CD14-positive monocyte (primary cell): ENCODE measurements around the gene EVA1B. TPM values are rescaled to one million over a fixed set of nuclear protein-coding genes. Genes with fewer than 3 reads are reported as not detected.

Source experiments
- DNase-seq, 3 donors: peaks; one replicate each; pipeline ENCODE4 v3.0.0-alpha.2; 2011 to 2022
- H2AFZ ChIP-seq: 2 replicates; pipeline ENCODE4 v1.6.0; 2012; ENCODE audit warnings: mild to moderate bottlenecking, low read depth, low read length, inconsistent platforms; ENCODE audit not compliant: insufficient read depth, poor library complexity, severe bottlenecking
- H3K27ac ChIP-seq, 2 donors: 1 replicate in 1 of 2; 2 replicates in 1 of 2; pipeline ENCODE4 v1.5.1; 2012 to 2013; ENCODE audit warnings: low read length in 2 of 2, control low read depth in 1 of 2, inconsistent platforms in 1 of 2, low read depth in 1 of 2, mild to moderate bottlenecking in 1 of 2
- H3K27me3 ChIP-seq, 2 donors: one replicate each; pipeline versions ENCODE4 v1.6.0 to v1.6.1; 2011 to 2013; ENCODE audit warnings: low read length in 2 of 2; ENCODE audit not compliant: control insufficient read depth in 2 of 2, insufficient read depth in 2 of 2
- H3K36me3 ChIP-seq, 2 donors: replicated peaks in 1 of 2; 1 replicate in 1 of 2; 2 replicates in 1 of 2; pipeline versions ENCODE4 v1.5.1 to v1.6.1; 2012 to 2013; ENCODE audit warnings: low read length in 2 of 2, control low read depth in 1 of 2, inconsistent platforms in 1 of 2, mild to moderate bottlenecking in 1 of 2; ENCODE audit not compliant: insufficient read depth in 2 of 2, control insufficient read depth in 1 of 2
- H3K4me1 ChIP-seq, 2 donors: 1 replicate in 1 of 2; 2 replicates in 1 of 2; pipeline versions ENCODE4 v1.5.1 to v1.6.1; 2012 to 2013; ENCODE audit warnings: low read length in 2 of 2, control low read depth in 1 of 2, inconsistent platforms in 1 of 2, mild to moderate bottlenecking in 1 of 2, moderate library complexity in 1 of 2; ENCODE audit not compliant: insufficient read depth in 2 of 2, control insufficient read depth in 1 of 2
- H3K4me2 ChIP-seq: replicated peaks from 2 replicates; pipeline ENCODE3; 2012; ENCODE audit warnings: low read length, moderate library complexity, mild to moderate bottlenecking; ENCODE audit not compliant: poor library complexity, severe bottlenecking; ENCODE audit errors: extremely low read depth
- H3K4me3 ChIP-seq, 3 experiments: fragments of 200-600 bp in 1 of 3; sonication (generic) in 1 of 3; replicated peaks in 1 of 3; 1 replicate in 2 of 3; 2 replicates in 1 of 3; pipeline ENCODE4 v1.5.1; 2011 to 2013; ENCODE audit warnings: low read length in 3 of 3, mild to moderate bottlenecking in 3 of 3, control low read depth in 2 of 3, low read depth in 2 of 3, inconsistent platforms in 1 of 3, moderate library complexity in 1 of 3
- H3K79me2 ChIP-seq: 2 replicates; pipeline ENCODE4 v1.6.0; 2012; ENCODE audit warnings: mild to moderate bottlenecking, control low read depth, inconsistent platforms, low read length, moderate library complexity; ENCODE audit not compliant: insufficient read depth
- H3K9ac ChIP-seq: 2 replicates; pipeline ENCODE4 v1.6.0; 2017; ENCODE audit warnings: low read length, mild to moderate bottlenecking; ENCODE audit not compliant: insufficient read depth, poor library complexity, severe bottlenecking
- H3K9me3 ChIP-seq, 2 donors: replicated peaks in 1 of 2; 1 replicate in 1 of 2; 2 replicates in 1 of 2; pipeline versions ENCODE4 v1.5.1 to v1.6.1; 2012 to 2013; ENCODE audit warnings: low read length in 2 of 2, control low read depth in 1 of 2; ENCODE audit not compliant: control insufficient read depth in 1 of 2, insufficient read depth in 1 of 2
- H4K20me1 ChIP-seq: 2 replicates; pipeline ENCODE4 v1.6.0; 2012; ENCODE audit warnings: mild to moderate bottlenecking, low read length, control low read depth, moderate library complexity; ENCODE audit not compliant: insufficient read depth
- H3K27ac Mint-ChIP-seq, 7 donors: one replicate each; pipeline ENCODE4 v1.8.0; 2020; ENCODE audit warnings: mild to moderate bottlenecking in 7 of 7, mixed read lengths in 7 of 7, moderate library complexity in 6 of 7, inconsistent platforms in 2 of 7
- H3K27me3 Mint-ChIP-seq, 3 donors: one replicate each; pipeline ENCODE4 v1.8.0; 2021 to 2022; ENCODE audit warnings: low read depth in 3 of 3, mild to moderate bottlenecking in 3 of 3, mixed read lengths in 3 of 3, moderate library complexity in 3 of 3, inconsistent platforms in 1 of 3
- H3K36me3 Mint-ChIP-seq, 2 donors: one replicate each; pipeline ENCODE4 v1.8.0; 2020; ENCODE audit warnings: mixed read lengths in 2 of 2, inconsistent platforms in 1 of 2, mild to moderate bottlenecking in 1 of 2
- H3K4me1 Mint-ChIP-seq: one replicate; pipeline ENCODE4 v1.8.0; 2020; ENCODE audit warnings: mild to moderate bottlenecking, mixed read lengths
- H3K4me3 Mint-ChIP-seq, 2 donors: one replicate each; pipeline ENCODE4 v1.8.0; 2020; ENCODE audit warnings: mild to moderate bottlenecking in 2 of 2, mixed read lengths in 2 of 2, moderate library complexity in 1 of 2
- H3K9me3 Mint-ChIP-seq, 7 donors: one replicate each; pipeline ENCODE4 v1.8.0; 2020 to 2022; ENCODE audit warnings: mixed read lengths in 7 of 7, mild to moderate bottlenecking in 6 of 7, moderate library complexity in 6 of 7, inconsistent platforms in 2 of 7
- CTCF ChIP-seq: fragments of 200-600 bp; IDR thresholded peaks from one replicate; pipeline ENCODE4 v1.8.0; 2022; ENCODE audit warnings: antibody characterized with exemption, mild to moderate bottlenecking
- WGBS: methylation state at CpG from one replicate; pipeline ENCODE4 v1.1.5; 2013; ENCODE audit warnings: missing lambda C conversion rate; ENCODE audit not compliant: insufficient coverage; 5-methylcytosine and 5-hydroxymethylcytosine counted together
- intact Hi-C, 2 donors: fragments of 100-400 bp; cut with micrococcal nuclease; formaldehyde crosslinking; loops; one replicate each; pipeline versions ENCODE4 v1.15.0 to v1.15.1; 2023
- polyA plus RNA-seq, 3 donors: library from polyadenylated mRNA; depleted of rRNA in 1 of 3; unstranded in 2 of 3; stranded (reverse) in 1 of 3; fragments of 300-500 nt in 2 of 3; fragments of >200 nt in 1 of 3; fragmentation: Illumina TruSeq in 2 of 3; gene quantifications; 1 replicate in 2 of 3; 2 replicates in 1 of 3; pipeline ENCODE4 v1.2.3, GENCODE V29; 2012 to 2021

Gene EVA1B
- polyA plus RNA-seq, 3 donors, result 13.7 to 19.1 (median 16.6) TPM

GRCh38 chr1:36354486-36354885 lies 31.0 kb upstream of the EVA1B start:
- Mint-ChIP-seq H3K4me1 (peaks cover 31% of the 10 kb centered on the region), H3K27me3 (no peaks in the 10 kb centered on the region), H3K27ac (peak overlapping the region in 1 of 7 donors; percentile 26), H3K4me3 (no peak overlapping the region), H3K36me3 (peaks cover 80 to 89% of the 10 kb centered on the region in 2 donors), H3K9me3 (peaks cover 0 to 2% (median 0%) of the 10 kb centered on the region in 7 donors)
- H3K9ac ChIP-seq, result no peak overlapping the region
- DNase-seq, result no peak
- intact Hi-C loops, result no loop called here
- peaks cover 63 to 78% of the 10 kb centered on the region in 2 donors for H3K36me3 ChIP-seq
- no peak for TF ChIP-seq CTCF
- H3K4me2 ChIP-seq, result no peak overlapping the region
- no peaks in the 10 kb centered on the region for H3K27me3 ChIP-seq
- H3K4me3 ChIP-seq, result no peak overlapping the region
- peaks cover 26 to 32% of the 10 kb centered on the region in 2 donors for H3K4me1 ChIP-seq
- H3K9me3 ChIP-seq, result no peaks in the 10 kb centered on the region
- H3K79me2 ChIP-seq, result no peaks in the 10 kb centered on the region
- H3K27ac ChIP-seq, result no peak overlapping the region
- H4K20me1 ChIP-seq, result peaks cover 90% of the 10 kb centered on the region
- 96% methylated on average over 2 of the region's 11 CpGs for WGBS
- no peak overlapping the region for H2AFZ ChIP-seq

- no peak for TF ChIP-seq CTCF
- Mint-ChIP-seq H3K27ac (peak overlapping the region in 2 of 7 donors; percentile 50 to 65), H3K9me3 (peaks cover 0 to 2% (median 0%) of the 10 kb centered on the region in 7 donors), H3K4me3 (no peak overlapping the region), H3K36me3 (peaks cover 78 to 89% of the 10 kb centered on the region in 2 donors), H3K27me3 (no peaks in the 10 kb centered on the region), H3K4me1 (peaks cover 37% of the 10 kb centered on the region)
- H3K4me2 ChIP-seq, result no peak overlapping the region
- no peak for DNase-seq
- H2AFZ ChIP-seq, result no peak overlapping the region
- H3K9me3 ChIP-seq, result no peaks in the 10 kb centered on the region
- peaks cover 62 to 77% of the 10 kb centered on the region in 2 donors for H3K36me3 ChIP-seq
- H3K79me2 ChIP-seq, result no peaks in the 10 kb centered on the region
- no peak overlapping the region for H3K27ac ChIP-seq
- no peaks in the 10 kb centered on the region for H3K27me3 ChIP-seq
- peaks cover 34 to 41% of the 10 kb centered on the region in 2 donors for H3K4me1 ChIP-seq
- H3K4me3 ChIP-seq, result no peak overlapping the region
- 87% methylated on average over 11 of the region's 15 CpGs for WGBS
- intact Hi-C loops, result no loop called here
- peaks cover 91% of the 10 kb centered on the region for H4K20me1 ChIP-seq
- H3K9ac ChIP-seq, result no peak overlapping the region
Observed at GRCh38 chr1:36352910-36353878, 29.7 kb upstream of the EVA1B start.
